Ectodermal cell (in vitro differentiated cells): Measurements from ENCODE around the gene PDGFA.

Experiments
- H3K27ac ChIP-seq: 2 replicates; pipeline ENCODE4 v1.7.0; 2013; ENCODE audit warnings: mild to moderate bottlenecking, low read depth, low read length; ENCODE audit not compliant: insufficient read depth, poor library complexity, severe bottlenecking
- H3K27me3 ChIP-seq: 2 replicates; pipeline ENCODE4 v1.7.0; 2013; ENCODE audit warnings: mild to moderate bottlenecking, low read length; ENCODE audit not compliant: insufficient read depth, control insufficient read depth, poor library complexity, severe bottlenecking
- H3K36me3 ChIP-seq: one replicate; pipeline ENCODE4 v1.7.0; 2013; ENCODE audit warnings: low read length; ENCODE audit not compliant: control insufficient read depth, insufficient read depth
- H3K4me1 ChIP-seq: one replicate; pipeline ENCODE4 v1.7.0; 2013; ENCODE audit warnings: low read length; ENCODE audit not compliant: control insufficient read depth, insufficient read depth
- H3K4me3 ChIP-seq: 2 replicates; pipeline ENCODE4 v1.7.0; 2013; ENCODE audit warnings: low read depth, low read length, control low read depth; ENCODE audit not compliant: insufficient read depth
- H3K9me3 ChIP-seq: 2 replicates; pipeline ENCODE4 v1.7.0; 2013; ENCODE audit warnings: mild to moderate bottlenecking, low read length, moderate library complexity; ENCODE audit not compliant: control insufficient read depth
- WGBS, 2 experiments: methylation state at CpG; one replicate each; pipeline ENCODE4 v1.1.7; 2013; ENCODE audit warnings: missing lambda C conversion rate in 2 of 2; 5-methylcytosine and 5-hydroxymethylcytosine counted together

PDGFA gene

GRCh38 chr7:479115-479947 lies 40.3 kb downstream of the PDGFA start:
- H3K4me1 ChIP-seq: peaks cover 21% of the 10 kb centered on the region
- H3K36me3 ChIP-seq: no peaks in the 10 kb centered on the region
- WGBS, 2 experiments: 88 to 89% methylated on average over 20 of the region's 20 CpGs
- no peaks in the 10 kb centered on the region for H3K9me3 ChIP-seq
- no peak overlapping the region for H3K27ac ChIP-seq
- H3K4me3 ChIP-seq: no peak overlapping the region
- no peaks in the 10 kb centered on the region for H3K27me3 ChIP-seq

DNA sequence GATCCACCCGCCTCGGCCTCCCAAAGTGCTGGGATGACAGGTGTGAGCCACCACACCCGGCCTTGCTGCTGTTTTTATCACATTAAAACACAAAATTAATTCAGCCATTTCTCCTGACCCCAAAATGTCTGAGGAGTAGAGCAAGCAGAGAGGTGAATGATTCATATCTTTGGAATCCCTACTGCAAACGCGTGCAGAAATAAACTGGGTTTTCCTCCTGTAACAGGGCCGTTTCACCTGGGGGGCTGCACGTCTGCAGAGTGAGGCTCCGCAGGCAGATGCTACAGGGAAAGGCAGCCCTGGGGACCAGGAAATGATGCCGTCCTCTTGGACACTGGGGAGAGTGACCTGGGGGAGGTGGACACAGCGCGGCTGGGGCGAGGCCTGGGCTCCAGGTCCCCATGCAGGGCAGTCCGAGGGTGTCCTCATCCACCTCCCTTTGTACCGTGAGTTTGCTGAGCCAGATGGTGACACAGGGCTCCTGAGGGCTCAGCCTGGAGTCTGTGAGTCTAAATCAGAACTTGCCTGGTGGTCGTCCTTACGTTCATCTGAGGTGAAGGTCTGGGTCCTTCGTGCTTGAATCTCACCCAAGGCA lies 41.9 kb downstream of the PDGFA start:
- Histone ChIP-seq H3K27ac (no peak overlapping the region), H3K4me3 (no peak overlapping the region), H3K27me3 (no peaks in the 10 kb centered on the region), H3K36me3 (no peaks in the 10 kb centered on the region), H3K9me3 (no peaks in the 10 kb centered on the region), H3K4me1 (peaks cover 17% of the 10 kb centered on the region)
- WGBS, 2 experiments: 89 to 90% methylated on average over 17 of the region's 17 CpGs

DNA sequence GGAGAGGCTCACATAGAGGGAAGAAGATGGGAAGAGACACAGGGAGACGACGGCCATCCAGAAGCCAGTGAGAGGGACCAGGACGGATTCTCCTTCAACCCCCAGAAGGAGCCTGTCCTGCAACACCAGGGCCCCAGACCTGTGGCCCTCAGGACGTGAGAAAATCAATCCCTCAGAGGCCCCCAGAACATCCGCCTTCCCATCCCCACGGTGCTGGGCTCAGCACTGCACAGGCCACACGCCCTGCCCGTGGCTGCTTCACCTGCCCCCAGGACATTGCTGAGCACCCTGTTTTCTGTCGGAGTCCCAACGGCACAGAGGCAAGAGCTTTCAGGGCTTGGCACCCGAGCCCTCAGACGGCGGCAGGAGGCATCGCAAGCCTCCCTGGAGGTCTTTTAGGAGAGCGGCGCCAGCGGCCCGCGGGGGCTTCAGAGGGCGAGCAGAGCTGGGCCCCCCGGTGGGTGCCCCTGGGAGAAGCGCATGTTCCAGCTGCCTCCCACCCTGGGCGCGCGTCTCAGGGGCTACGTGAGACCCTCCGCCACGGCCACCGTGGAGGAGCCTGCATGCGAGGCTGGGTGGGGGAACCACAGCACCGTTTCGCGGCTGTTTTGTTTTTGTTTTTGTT lies 42.8 kb downstream of the PDGFA start:
- WGBS, 2 experiments: 88 to 89% methylated on average over 33 of the region's 33 CpGs
- Histone ChIP-seq H3K27ac (no peak overlapping the region), H3K4me1 (peaks cover 17% of the 10 kb centered on the region)

DNA sequence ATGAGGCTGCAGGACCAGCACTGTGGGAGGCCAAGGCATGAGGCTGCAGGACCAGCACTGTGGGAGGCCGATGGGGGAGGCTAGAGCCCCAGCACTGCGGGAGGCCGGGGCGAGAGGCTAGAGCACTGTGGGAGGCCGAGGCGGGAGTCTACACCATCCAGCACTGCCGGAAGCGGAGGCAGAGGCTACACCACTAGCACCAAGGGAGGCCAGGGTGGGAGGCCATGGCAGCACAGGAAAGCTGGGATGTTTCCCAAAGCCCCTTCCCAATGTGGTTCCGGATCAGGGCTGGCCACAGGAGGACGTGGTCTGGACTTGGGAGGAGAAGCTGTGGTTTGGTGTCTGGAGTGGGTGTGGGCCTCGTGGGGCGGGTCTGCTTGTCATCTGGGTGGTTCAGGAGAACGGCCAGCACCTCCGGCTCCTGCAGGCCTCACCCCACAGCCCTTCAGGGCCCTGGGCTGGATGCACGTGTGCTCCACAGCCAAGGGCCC lies 43.6 kb downstream of the PDGFA start:
- 89 to 94% methylated on average over 14 to 15 of the region's 15 CpGs for WGBS, 2 experiments
- H3K36me3 ChIP-seq: no peaks in the 10 kb centered on the region
- no peaks in the 10 kb centered on the region for H3K27me3 ChIP-seq
- H3K9me3 ChIP-seq: no peaks in the 10 kb centered on the region
- H3K4me1 ChIP-seq: peaks cover 15% of the 10 kb centered on the region
- no peak overlapping the region for H3K4me3 ChIP-seq
- no peak overlapping the region for H3K27ac ChIP-seq

More for the DNA sequence above, 42.8 kb downstream of the PDGFA start:
- Histone ChIP-seq H3K36me3 (no peaks in the 10 kb centered on the region), H3K4me3 (no peak overlapping the region), H3K27me3 (no peaks in the 10 kb centered on the region), H3K9me3 (no peaks in the 10 kb centered on the region)

DNA sequence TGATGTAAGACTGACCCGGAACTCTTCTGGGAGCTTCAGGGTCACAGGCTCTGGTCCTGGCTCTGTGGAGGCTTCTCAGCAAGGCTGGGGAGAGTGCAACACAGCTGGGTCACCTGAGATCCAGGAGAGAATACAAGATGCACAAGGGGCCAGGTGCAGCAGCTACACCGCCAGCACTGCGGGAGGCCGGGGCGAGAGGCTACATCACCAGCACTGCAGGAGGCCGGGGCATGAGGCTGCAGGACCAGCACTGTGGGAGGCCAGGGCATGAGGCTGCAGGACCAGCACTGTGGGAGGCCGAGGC lies 44.3 kb downstream of the PDGFA start:
- H3K9me3 ChIP-seq: no peaks in the 10 kb centered on the region
- H3K27ac ChIP-seq: no peak overlapping the region
- no peaks in the 10 kb centered on the region for H3K27me3 ChIP-seq
- no peak overlapping the region for H3K4me3 ChIP-seq
- 96 to 97% methylated on average over 6 of the region's 7 CpGs for WGBS, 2 experiments
- H3K36me3 ChIP-seq: no peaks in the 10 kb centered on the region
- H3K4me1 ChIP-seq: peaks cover 9% of the 10 kb centered on the region

DNA sequence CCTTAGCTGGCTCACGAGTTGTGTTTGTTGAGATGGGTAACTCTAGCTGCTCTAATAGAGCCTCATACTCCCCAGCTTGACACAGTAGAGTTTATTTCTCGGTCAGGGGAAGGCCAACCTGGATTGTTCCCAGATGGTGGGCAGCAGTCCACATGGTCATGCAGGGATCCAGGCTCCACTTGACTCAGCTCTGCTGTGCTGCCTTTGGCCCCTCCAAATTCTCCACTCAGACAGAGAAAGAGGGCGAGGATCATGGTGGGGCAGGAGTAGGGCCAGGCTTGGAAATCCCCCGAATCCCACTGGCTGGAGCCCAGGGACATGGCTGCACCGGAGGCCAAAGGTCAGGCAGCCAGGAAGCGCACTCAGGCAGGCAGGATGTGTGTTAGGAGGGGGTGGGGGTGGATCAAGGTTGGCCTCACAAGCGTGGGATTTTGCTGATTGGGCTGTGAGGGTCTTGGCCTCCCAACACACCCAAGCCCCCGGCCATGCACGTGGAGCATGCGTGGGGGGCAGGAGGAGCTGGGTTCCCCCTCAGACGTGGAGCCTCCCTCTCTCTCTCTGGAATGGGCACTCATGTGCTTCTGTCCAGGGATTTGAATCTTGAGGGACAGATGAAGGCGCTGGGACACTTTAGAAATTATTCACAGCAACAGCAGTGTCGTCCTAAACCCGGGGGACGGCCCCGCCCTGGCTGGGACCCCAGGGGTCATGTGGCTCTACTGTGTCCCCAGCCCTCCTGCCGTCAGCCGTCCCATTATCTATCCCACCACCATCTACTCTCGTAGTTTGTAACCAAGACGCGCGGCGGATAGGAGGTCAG lies 44.8 kb downstream of the PDGFA start:
- H3K9me3 ChIP-seq: no peaks in the 10 kb centered on the region
- H3K27ac ChIP-seq: no peak overlapping the region
- H3K4me1 ChIP-seq: peaks cover 4% of the 10 kb centered on the region
- no peaks in the 10 kb centered on the region for H3K36me3 ChIP-seq
- WGBS, 2 experiments: 88 to 89% methylated on average over 23 of the region's 23 CpGs
- no peak overlapping the region for H3K4me3 ChIP-seq
- no peaks in the 10 kb centered on the region for H3K27me3 ChIP-seq

DNA sequence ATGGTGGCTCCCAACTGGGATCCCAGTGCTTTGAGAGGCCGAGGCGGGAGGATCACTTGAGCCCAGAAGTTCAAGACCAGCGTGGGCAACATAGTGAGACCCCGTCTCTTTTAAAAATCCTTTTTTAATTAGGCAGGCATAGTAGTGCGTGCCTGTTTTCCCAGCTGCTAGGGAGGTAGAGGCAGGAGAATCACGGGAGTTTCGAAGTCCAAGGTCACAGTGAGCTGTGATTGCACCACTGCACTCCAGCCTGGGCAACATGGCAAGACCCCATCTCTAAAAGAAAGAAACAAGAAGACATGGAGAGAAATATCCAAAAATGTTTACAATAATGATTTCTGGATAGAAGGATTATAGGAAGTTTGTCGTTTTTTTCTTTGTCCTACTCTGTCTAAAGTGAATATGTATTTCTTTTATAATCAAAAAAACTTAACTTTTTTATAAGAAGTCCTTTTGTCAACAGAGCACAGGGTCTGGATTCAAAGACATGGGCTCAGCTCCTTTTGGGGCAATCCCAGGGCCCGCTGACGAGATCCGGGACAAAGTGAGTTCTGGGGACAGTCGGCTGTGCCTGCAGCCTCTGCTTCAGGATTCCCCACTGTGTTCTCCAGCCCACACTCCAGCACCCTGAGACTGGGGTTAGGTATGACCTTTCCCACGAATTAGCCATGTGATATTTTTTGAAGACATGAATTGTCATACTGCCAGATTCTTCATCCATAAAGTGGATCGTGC lies 45.6 kb downstream of the PDGFA start:
- Histone ChIP-seq H3K27ac (no peak overlapping the region), H3K36me3 (no peaks in the 10 kb centered on the region), H3K9me3 (no peaks in the 10 kb centered on the region), H3K27me3 (no peaks in the 10 kb centered on the region), H3K4me3 (no peak overlapping the region), H3K4me1 (no peaks in the 10 kb centered on the region)
- 85 to 87% methylated on average over 13 of the region's 14 CpGs for WGBS, 2 experiments

DNA sequence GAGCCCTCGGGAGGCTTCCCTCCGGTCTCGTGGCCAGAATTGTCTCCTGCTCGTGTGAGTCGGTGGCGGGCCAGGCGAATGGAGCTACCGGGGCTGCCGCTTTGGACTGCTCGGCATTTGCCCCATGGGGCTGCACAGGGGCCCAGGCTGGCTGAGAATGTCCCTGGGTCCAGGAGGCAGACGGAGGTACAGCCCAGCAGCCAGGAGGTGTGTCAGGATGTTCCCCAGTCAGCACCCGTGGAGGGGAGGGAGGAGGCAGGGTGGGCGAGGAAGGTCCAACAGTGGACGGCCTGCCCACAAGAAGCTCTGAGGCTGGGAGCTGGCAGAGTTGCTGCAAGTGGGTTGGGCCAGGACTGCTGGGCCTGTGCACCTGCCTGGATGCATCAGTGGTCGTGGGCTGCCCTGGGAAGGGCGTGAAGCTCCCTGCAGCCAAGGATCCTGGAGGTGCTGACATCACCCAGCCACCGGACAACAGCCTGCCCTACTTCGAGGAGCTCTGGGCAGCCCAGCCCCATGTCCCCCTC lies 46.4 kb downstream of the PDGFA start:
- no peaks in the 10 kb centered on the region for H3K27me3 ChIP-seq
- H3K36me3 ChIP-seq: no peaks in the 10 kb centered on the region
- no peak overlapping the region for H3K4me3 ChIP-seq
- no peaks in the 10 kb centered on the region for H3K4me1 ChIP-seq
- no peak overlapping the region for H3K27ac ChIP-seq
- 92% methylated on average over 18 of the region's 18 CpGs for WGBS, 2 experiments
- H3K9me3 ChIP-seq: no peaks in the 10 kb centered on the region

GRCh38 chr7:472640-472957 lies 47.0 kb downstream of the PDGFA start:
- WGBS, 2 experiments: 87 to 94% methylated on average over 4 of the region's 4 CpGs
- Histone ChIP-seq H3K27ac (no peak overlapping the region), H3K36me3 (no peaks in the 10 kb centered on the region), H3K9me3 (no peaks in the 10 kb centered on the region), H3K4me3 (no peak overlapping the region), H3K4me1 (no peaks in the 10 kb centered on the region), H3K27me3 (no peaks in the 10 kb centered on the region)
